ENCODE measurements around the gene IFT43. TPM values are rescaled to one million over a fixed set of nuclear protein-coding genes. Genes with fewer than 3 reads are reported as not detected.

The IFT43 gene
- total RNA-seq, 1 experiment from 2014 or later = 17.5 TPM

GRCh38 chr14:75999511-76000190 lies 14.1 kb downstream of the IFT43 start:
- Mint-ChIP-seq H3K27ac (no peak overlapping the region), H3K36me3 (peaks cover 32% of the 10 kb centered on the region), H3K4me3 (no peak overlapping the region), H3K27me3 (ENCODE audit: low read depth) (no peaks in the 10 kb centered on the region), H3K9me3 (peaks cover 9% of the 10 kb centered on the region), H3K4me1 (no peaks in the 10 kb centered on the region)
- ATAC-seq (no peak), DNase-seq (ENCODE audit: low spot score) (no peak)
- TF ChIP-seq, protein P1, sequence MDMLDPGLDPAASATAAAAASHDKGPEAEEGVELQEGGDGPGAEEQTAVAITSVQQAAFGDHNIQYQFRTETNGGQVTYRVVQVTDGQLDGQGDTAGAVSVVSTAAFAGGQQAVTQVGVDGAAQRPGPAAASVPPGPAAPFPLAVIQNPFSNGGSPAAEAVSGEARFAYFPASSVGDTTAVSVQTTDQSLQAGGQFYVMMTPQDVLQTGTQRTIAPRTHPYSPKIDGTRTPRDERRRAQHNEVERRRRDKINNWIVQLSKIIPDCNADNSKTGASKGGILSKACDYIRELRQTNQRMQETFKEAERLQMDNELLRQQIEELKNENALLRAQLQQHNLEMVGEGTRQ (CRISPR knock-in tag; IDR thresholded peaks at IDR 0.05) = no peak
- TF ChIP-seq, protein P2, sequence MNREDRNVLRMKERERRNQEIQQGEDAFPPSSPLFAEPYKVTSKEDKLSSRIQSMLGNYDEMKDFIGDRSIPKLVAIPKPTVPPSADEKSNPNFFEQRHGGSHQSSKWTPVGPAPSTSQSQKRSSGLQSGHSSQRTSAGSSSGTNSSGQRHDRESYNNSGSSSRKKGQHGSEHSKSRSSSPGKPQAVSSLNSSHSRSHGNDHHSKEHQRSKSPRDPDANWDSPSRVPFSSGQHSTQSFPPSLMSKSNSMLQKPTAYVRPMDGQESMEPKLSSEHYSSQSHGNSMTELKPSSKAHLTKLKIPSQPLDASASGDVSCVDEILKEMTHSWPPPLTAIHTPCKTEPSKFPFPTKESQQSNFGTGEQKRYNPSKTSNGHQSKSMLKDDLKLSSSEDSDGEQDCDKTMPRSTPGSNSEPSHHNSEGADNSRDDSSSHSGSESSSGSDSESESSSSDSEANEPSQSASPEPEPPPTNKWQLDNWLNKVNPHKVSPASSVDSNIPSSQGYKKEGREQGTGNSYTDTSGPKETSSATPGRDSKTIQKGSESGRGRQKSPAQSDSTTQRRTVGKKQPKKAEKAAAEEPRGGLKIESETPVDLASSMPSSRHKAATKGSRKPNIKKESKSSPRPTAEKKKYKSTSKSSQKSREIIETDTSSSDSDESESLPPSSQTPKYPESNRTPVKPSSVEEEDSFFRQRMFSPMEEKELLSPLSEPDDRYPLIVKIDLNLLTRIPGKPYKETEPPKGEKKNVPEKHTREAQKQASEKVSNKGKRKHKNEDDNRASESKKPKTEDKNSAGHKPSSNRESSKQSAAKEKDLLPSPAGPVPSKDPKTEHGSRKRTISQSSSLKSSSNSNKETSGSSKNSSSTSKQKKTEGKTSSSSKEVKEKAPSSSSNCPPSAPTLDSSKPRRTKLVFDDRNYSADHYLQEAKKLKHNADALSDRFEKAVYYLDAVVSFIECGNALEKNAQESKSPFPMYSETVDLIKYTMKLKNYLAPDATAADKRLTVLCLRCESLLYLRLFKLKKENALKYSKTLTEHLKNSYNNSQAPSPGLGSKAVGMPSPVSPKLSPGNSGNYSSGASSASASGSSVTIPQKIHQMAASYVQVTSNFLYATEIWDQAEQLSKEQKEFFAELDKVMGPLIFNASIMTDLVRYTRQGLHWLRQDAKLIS (CRISPR knock-in tag; IDR thresholded peaks at IDR 0.05; ENCODE audit: borderline replicate concordance) = no peak
- TF ChIP-seq ERG (CRISPR knock-in tag; IDR thresholded peaks at IDR 0.05) = no peak
- TF ChIP-seq, protein P3, sequence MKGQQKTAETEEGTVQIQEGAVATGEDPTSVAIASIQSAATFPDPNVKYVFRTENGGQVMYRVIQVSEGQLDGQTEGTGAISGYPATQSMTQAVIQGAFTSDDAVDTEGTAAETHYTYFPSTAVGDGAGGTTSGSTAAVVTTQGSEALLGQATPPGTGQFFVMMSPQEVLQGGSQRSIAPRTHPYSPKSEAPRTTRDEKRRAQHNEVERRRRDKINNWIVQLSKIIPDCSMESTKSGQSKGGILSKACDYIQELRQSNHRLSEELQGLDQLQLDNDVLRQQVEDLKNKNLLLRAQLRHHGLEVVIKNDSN (CRISPR knock-in tag; IDR thresholded peaks at IDR 0.05) = no peak
- TF ChIP-seq RELA (CRISPR knock-in tag; IDR thresholded peaks at IDR 0.05; ENCODE audit: borderline replicate concordance) = no peak
- no peak for TF ChIP-seq PRRX2 (CRISPR knock-in tag; IDR thresholded peaks at IDR 0.05)
- TF ChIP-seq ESRRA (CRISPR knock-in tag; IDR thresholded peaks at IDR 0.05; ENCODE audit: borderline replicate concordance) = no peak
- TF ChIP-seq, protein P4, sequence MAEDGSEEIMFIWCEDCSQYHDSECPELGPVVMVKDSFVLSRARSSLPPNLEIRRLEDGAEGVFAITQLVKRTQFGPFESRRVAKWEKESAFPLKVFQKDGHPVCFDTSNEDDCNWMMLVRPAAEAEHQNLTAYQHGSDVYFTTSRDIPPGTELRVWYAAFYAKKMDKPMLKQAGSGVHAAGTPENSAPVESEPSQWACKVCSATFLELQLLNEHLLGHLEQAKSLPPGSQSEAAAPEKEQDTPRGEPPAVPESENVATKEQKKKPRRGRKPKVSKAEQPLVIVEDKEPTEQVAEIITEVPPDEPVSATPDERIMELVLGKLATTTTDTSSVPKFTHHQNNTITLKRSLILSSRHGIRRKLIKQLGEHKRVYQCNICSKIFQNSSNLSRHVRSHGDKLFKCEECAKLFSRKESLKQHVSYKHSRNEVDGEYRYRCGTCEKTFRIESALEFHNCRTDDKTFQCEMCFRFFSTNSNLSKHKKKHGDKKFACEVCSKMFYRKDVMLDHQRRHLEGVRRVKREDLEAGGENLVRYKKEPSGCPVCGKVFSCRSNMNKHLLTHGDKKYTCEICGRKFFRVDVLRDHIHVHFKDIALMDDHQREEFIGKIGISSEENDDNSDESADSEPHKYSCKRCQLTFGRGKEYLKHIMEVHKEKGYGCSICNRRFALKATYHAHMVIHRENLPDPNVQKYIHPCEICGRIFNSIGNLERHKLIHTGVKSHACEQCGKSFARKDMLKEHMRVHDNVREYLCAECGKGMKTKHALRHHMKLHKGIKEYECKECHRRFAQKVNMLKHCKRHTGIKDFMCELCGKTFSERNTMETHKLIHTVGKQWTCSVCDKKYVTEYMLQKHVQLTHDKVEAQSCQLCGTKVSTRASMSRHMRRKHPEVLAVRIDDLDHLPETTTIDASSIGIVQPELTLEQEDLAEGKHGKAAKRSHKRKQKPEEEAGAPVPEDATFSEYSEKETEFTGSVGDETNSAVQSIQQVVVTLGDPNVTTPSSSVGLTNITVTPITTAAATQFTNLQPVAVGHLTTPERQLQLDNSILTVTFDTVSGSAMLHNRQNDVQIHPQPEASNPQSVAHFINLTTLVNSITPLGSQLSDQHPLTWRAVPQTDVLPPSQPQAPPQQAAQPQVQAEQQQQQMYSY (CRISPR knock-in tag; IDR thresholded peaks at IDR 0.05) = no peak
- no peak for TF ChIP-seq FOXP4 (CRISPR knock-in tag; IDR thresholded peaks at IDR 0.05)
- no peak for TF ChIP-seq GABPB1 (CRISPR knock-in tag; IDR thresholded peaks at IDR 0.05)
- ChIA-PET CTCF (no interaction called here), POLR2A (no interaction called here)

DNA sequence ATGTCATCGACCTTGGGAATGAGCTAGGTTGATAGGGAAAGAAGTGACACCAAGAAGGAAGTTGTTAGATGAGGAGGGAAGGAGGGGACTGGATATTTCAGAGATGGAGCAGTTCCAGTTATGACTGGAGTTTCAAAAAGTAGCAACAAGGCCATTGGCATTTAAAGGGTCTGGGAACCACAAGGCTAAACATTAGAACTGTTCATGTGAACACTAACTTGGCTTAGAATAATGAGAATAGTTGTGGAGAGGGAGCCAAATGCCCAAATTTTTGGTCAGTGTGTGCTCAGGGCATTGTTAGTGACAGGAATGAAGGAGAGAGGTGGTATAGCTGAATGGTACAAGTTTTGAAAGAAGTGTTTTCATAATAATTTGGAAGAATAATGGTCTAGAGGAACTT lies 16.8 kb downstream of the IFT43 start:
- Mint-ChIP-seq H3K9me3 (peaks cover 21% of the 10 kb centered on the region), H3K27me3 (ENCODE audit: low read depth) (no peaks in the 10 kb centered on the region), H3K36me3 (peaks cover 51% of the 10 kb centered on the region), H3K4me1 (no peaks in the 10 kb centered on the region), H3K27ac (no peak overlapping the region), H3K4me3 (no peak overlapping the region)
- ATAC-seq (no peak), DNase-seq (ENCODE audit: low spot score) (no peak)
- POLR2A ChIA-PET = no interaction called here
- CTCF ChIA-PET = interaction anchor here (0.7 to 1.0 kb wide), 2 partner anchors 96 to 293 kb away, joined by 3 to 5 read pairs; no protein-coding TSS in a partner anchor
- no peak for TF ChIP-seq ATF6 (CRISPR knock-in tag; IDR thresholded peaks at IDR 0.05)
- TF ChIP-seq, protein P5, sequence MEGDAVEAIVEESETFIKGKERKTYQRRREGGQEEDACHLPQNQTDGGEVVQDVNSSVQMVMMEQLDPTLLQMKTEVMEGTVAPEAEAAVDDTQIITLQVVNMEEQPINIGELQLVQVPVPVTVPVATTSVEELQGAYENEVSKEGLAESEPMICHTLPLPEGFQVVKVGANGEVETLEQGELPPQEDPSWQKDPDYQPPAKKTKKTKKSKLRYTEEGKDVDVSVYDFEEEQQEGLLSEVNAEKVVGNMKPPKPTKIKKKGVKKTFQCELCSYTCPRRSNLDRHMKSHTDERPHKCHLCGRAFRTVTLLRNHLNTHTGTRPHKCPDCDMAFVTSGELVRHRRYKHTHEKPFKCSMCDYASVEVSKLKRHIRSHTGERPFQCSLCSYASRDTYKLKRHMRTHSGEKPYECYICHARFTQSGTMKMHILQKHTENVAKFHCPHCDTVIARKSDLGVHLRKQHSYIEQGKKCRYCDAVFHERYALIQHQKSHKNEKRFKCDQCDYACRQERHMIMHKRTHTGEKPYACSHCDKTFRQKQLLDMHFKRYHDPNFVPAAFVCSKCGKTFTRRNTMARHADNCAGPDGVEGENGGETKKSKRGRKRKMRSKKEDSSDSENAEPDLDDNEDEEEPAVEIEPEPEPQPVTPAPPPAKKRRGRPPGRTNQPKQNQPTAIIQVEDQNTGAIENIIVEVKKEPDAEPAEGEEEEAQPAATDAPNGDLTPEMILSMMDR (IDR thresholded peaks at IDR 0.05) = no peak
- no peak for TF ChIP-seq RELA (CRISPR knock-in tag; IDR thresholded peaks at IDR 0.05; ENCODE audit: borderline replicate concordance)
- TF ChIP-seq ZNF232 (CRISPR knock-in tag; IDR thresholded peaks at IDR 0.05) = no peak
- TF ChIP-seq, protein P6, sequence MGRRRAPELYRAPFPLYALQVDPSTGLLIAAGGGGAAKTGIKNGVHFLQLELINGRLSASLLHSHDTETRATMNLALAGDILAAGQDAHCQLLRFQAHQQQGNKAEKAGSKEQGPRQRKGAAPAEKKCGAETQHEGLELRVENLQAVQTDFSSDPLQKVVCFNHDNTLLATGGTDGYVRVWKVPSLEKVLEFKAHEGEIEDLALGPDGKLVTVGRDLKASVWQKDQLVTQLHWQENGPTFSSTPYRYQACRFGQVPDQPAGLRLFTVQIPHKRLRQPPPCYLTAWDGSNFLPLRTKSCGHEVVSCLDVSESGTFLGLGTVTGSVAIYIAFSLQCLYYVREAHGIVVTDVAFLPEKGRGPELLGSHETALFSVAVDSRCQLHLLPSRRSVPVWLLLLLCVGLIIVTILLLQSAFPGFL (CRISPR knock-in tag; IDR thresholded peaks at IDR 0.05; ENCODE audit: borderline replicate concordance) = no peak
- TF ChIP-seq NR1H2 (CRISPR knock-in tag; IDR thresholded peaks at IDR 0.05) = no peak
